ENCODE results near the gene EXOC4. TPM values are rescaled to one million over a fixed set of nuclear protein-coding genes. Genes with fewer than 3 reads are reported as not detected.

The EXOC4 gene
- total and polyA plus RNA-seq, 7 donors, result 7.6 to 63.0 (median 29.1) TPM

- Histone ChIP-seq H3K27ac (no peak overlapping the region), H3K9me3 (no peaks in the 10 kb centered on the region), H3K36me3 (ENCODE audit: insufficient read depth in 1 of 2, low read depth in 1 of 2) (no peaks in the 10 kb centered on the region), H3K4me3 (no peak overlapping the region), H3K4me1 (no peaks in the 10 kb centered on the region), H3K27me3 (ENCODE audit: insufficient read depth in 3 of 3, low read length in 2 of 3) (no peaks in the 10 kb centered on the region)
- TF ChIP-seq CTCF (IDR thresholded peaks at IDR 0.05), result no peak
- no peak for ATAC-seq
- intact Hi-C loops (cut with DNase I), result no loop called here
- 79 to 92% (median 88%) methylated on average over 1 of the region's 1 CpG for WGBS, 3 donors
- no peak for DNase-seq
Observed at GRCh38 chr7:133860628-133861335, 607.9 kb downstream of the EXOC4 start.

GRCh38 chr7:133861876-133862275, 609.0 kb downstream of the EXOC4 start:
- no peaks in the 10 kb centered on the region for H3K36me3 ChIP-seq (ENCODE audit: insufficient read depth in 1 of 2, low read depth in 1 of 2)
- no peaks in the 10 kb centered on the region for H3K4me1 ChIP-seq
- intact Hi-C loops (cut with DNase I), result no loop called here
- H3K9me3 ChIP-seq, result no peaks in the 10 kb centered on the region
- DNase-seq (no peak), ATAC-seq (no peak)
- no peak overlapping the region for H3K27ac ChIP-seq
- TF ChIP-seq CTCF (IDR thresholded peaks at IDR 0.05), result no peak
- no peaks in the 10 kb centered on the region for H3K27me3 ChIP-seq (ENCODE audit: insufficient read depth in 3 of 3, low read length in 2 of 3)
- H3K4me3 ChIP-seq, result no peak overlapping the region
- 91 to 99% (median 93%) methylated on average over 4 of the region's 4 CpGs for WGBS, 3 donors

- Histone ChIP-seq H3K4me3 (no peak overlapping the region), H3K36me3 (ENCODE audit: insufficient read depth in 1 of 2, low read depth in 1 of 2) (no peaks in the 10 kb centered on the region), H3K9me3 (no peaks in the 10 kb centered on the region), H3K27me3 (ENCODE audit: insufficient read depth in 3 of 3, low read length in 2 of 3) (no peaks in the 10 kb centered on the region), H3K27ac (no peak overlapping the region), H3K4me1 (no peaks in the 10 kb centered on the region)
- no peak for TF ChIP-seq CTCF (IDR thresholded peaks at IDR 0.05)
- 35 to 46% (median 35%) methylated on average over 1 of the region's 1 CpG for WGBS, 3 donors
- DNase-seq (no peak), ATAC-seq (no peak)
- intact Hi-C loops (cut with DNase I), result no loop called here
Observed at GRCh38 chr7:133863362-133864061, 610.6 kb downstream of the EXOC4 start.

- H3K27me3 ChIP-seq (ENCODE audit: insufficient read depth in 3 of 3, low read length in 2 of 3), result no peaks in the 10 kb centered on the region
- no peak for ATAC-seq
- 68 to 86% (median 82%) methylated on average over 1 of the region's 1 CpG for WGBS, 3 donors
Observed at GRCh38 chr7:133869556-133869955, 616.7 kb downstream of the EXOC4 start.

More at GRCh38 chr7:133869556-133869955, 616.7 kb downstream of the EXOC4 start:
- Histone ChIP-seq H3K27ac (no peak overlapping the region), H3K4me3 (no peak overlapping the region), H3K9me3 (no peaks in the 10 kb centered on the region), H3K36me3 (ENCODE audit: insufficient read depth in 1 of 2, low read depth in 1 of 2) (no peaks in the 10 kb centered on the region), H3K4me1 (no peaks in the 10 kb centered on the region)
- no peak for DNase-seq
- intact Hi-C loops (cut with DNase I), result no loop called here
- TF ChIP-seq CTCF (IDR thresholded peaks at IDR 0.05), result no peak
